ENCODE data around the gene ANKS3. TPM values are rescaled to one million over a fixed set of nuclear protein-coding genes. Genes with fewer than 3 reads are reported as not detected.

Gene ANKS3
- total RNA-seq, 1 experiment from 2014 or later: 25.5 TPM

DNA sequence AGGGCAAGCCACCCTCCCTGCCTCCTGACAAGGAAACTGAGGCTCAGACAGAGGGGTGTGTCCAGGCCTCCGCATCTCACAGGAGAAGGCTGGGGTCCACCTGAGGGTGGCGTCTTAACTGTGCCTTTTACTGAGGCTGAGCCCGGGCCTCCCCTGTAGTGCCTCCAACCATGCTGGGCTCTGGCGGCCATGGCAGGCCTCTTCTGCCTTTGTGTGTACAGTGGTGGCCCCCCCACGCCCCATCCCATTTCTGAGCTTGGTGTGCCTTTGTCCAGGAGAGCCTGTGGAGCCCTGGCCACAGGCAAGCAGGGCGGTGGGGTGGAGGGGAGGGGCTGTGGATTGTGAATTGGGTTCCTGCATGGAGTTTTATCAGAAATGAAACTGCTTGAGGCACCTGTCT is 78.3 kb downstream of the ANKS3 start (continued):
- TF ChIP-seq REST (IDR thresholded peaks at IDR 0.05; ENCODE audit: low read depth) (no peak), POLR2AphosphoS5 (IDR thresholded peaks at IDR 0.05; ENCODE audit: low read depth, low read length) (no peak), EZH2phosphoT487 (IDR thresholded peaks at IDR 0.05; ENCODE audit: borderline replicate concordance) (no peak), ELF1 (IDR thresholded peaks at IDR 0.05; ENCODE audit: borderline replicate concordance, low read depth) (no peak)

DNA sequence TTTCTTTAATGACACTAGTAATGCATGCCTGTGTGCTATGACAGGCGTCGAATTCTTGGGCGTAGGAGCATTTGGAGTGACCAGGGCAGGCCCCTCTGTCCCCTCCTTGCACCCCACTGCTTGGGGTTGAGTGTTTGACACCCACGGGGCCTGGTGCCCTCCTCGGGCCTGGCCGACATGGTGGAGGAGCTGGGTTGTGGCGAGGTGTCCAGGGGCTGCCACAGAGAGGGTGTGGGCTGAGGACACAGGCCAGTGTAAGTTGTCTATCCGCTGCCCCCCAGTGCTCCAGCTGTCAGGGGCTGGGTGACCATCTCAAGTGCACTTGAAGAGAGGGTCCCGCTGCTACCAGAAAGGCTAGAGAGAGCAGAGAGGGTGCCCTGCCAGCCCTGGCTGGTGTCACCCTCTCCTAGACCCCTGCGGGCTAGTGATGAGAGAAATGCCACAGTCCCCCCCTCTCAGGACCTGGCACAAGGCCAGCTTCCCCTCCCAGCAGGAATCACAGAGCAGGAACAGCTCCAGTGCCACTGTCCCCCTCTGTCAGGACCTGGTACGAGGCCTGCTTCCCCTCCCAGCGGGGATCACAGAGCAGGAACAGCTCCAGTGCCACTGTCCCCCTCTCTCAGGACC is 79.0 kb downstream of the ANKS3 start:
- peaks cover 2 to 5% of the 10 kb centered on the region in 2 experiments; a peak in 3 of 4 replicates for H3K4me1 ChIP-seq (ENCODE audit: control insufficient read depth in 1 of 2, insufficient read depth in 2 of 2, low read length in 2 of 2)
- H3K79me2 ChIP-seq (ENCODE audit: insufficient read depth, low read length): 0 out of 2 replicates have a peak, but pooled peaks cover 3% of the 10 kb centered on the region
- DNase-seq (ENCODE audit: low read depth, low spot score) (no peak), ATAC-seq (no peak)
- ChIA-PET POLR2A (no interaction called here), RAD21 (ENCODE audit: low non-redundant PET in 1 of 2, low total read pairs in 2 of 2, uncharacterized antibody in 2 of 2, unreplicated experiment in 2 of 2) (no interaction called here), CTCF (no interaction called here)
- H3K4me2 ChIP-seq (ENCODE audit: low read length): no peak overlapping the region
- no TSS peak for BruUV-seq (replicated peaks)
- H3K9me3 ChIP-seq (ENCODE audit: control insufficient read depth in 1 of 2, insufficient read depth in 1 of 2, low read depth in 1 of 2, low read length in 2 of 2): no peaks in the 10 kb centered on the region
- H2AFZ ChIP-seq (ENCODE audit: low read depth, low read length, poor library complexity, severe bottlenecking): no peak overlapping the region
- H3K9ac ChIP-seq (ENCODE audit: low read length): no peak overlapping the region
- H4K20me1 ChIP-seq (ENCODE audit: insufficient read depth): no peaks in the 10 kb centered on the region
- H3K9me2 ChIP-seq (ENCODE audit: insufficient read depth): no peaks in the 10 kb centered on the region
- H3K4me3 ChIP-seq (replicated peaks in 1 of 2; ENCODE audit: low read depth in 1 of 2, low read length in 2 of 2): no peak overlapping the region
- H3K36me3 ChIP-seq (ENCODE audit: control insufficient read depth in 1 of 2, insufficient read depth in 2 of 2, low read length in 2 of 2): peaks cover 0 to 15% of the 10 kb centered on the region in 2 experiments; a peak in 2 of 4 replicates
- no peak overlapping the region for H3K27ac ChIP-seq (ENCODE audit: low read depth, low read length)
- H3K27me3 ChIP-seq (ENCODE audit: insufficient read depth, low read length): no peaks in the 10 kb centered on the region
- TF ChIP-seq TCF7L2 (IDR thresholded peaks at IDR 0.05; ENCODE audit: borderline replicate concordance, extremely low read depth, insufficient read depth, insufficient read length) (no peak), CEBPB (IDR thresholded peaks at IDR 0.05; ENCODE audit: low read depth) (no peak), MAX (IDR thresholded peaks at IDR 0.05) (no peak), YY1 (IDR thresholded peaks at IDR 0.05; ENCODE audit: extremely low read depth, insufficient replicate concordance, low read depth, low read length) (no peak), ZNF274 (IDR thresholded peaks at IDR 0.05; ENCODE audit: low read depth, low read length) (no peak), EZH2phosphoT487 (IDR thresholded peaks at IDR 0.05; ENCODE audit: borderline replicate concordance) (no peak), REST (IDR thresholded peaks at IDR 0.05; ENCODE audit: low read depth) (no peak), POLR2AphosphoS5 (IDR thresholded peaks at IDR 0.05; ENCODE audit: low read depth, low read length) (no peak), ZFX (IDR thresholded peaks at IDR 0.05) (no peak), ATF3 (IDR thresholded peaks at IDR 0.05) (no peak)
- intact Hi-C loops (cut with micrococcal nuclease): loop anchor here (10.0 kb wide), 1 partner anchor 140 kb away; no protein-coding TSS in a partner anchor
